BLaER1 (cell line): ENCODE measurements around the gene GPR39.

Source experiments
- H3K27ac ChIP-seq: shearing (Covaris generic); formaldehyde crosslinking; 2 replicates; pipeline ENCODE4 v1.8.1; 2022
- H3K27me3 ChIP-seq: shearing (Covaris generic); formaldehyde crosslinking; 2 replicates; pipeline ENCODE4 v1.8.1; 2022
- H3K36me3 ChIP-seq: shearing (Covaris generic); formaldehyde crosslinking; 2 replicates; pipeline ENCODE4 v1.8.1; 2022
- H3K4me1 ChIP-seq: shearing (Covaris generic); formaldehyde crosslinking; 2 replicates; pipeline ENCODE4 v1.8.1; 2022
- H3K4me2 ChIP-seq: shearing (Covaris generic); formaldehyde crosslinking; 2 replicates; pipeline ENCODE4 v1.8.1; 2022
- H3K4me3 ChIP-seq: shearing (Covaris generic); formaldehyde crosslinking; 2 replicates; pipeline ENCODE4 v1.8.1; 2022
- H3K9ac ChIP-seq: shearing (Covaris generic); formaldehyde crosslinking; 2 replicates; pipeline ENCODE4 v1.8.1; 2022
- H3K9me3 ChIP-seq: shearing (Covaris generic); formaldehyde crosslinking; 2 replicates; pipeline ENCODE4 v1.8.1; 2022
- H4K20me1 ChIP-seq: shearing (Covaris generic); formaldehyde crosslinking; 2 replicates; pipeline ENCODE4 v1.8.1; 2022
- Cebpa-rat ChIP-seq: shearing (Covaris generic); IDR thresholded peaks from 2 replicates; pipeline ENCODE4 v1.8.1; 2022

GPR39 gene

DNA sequence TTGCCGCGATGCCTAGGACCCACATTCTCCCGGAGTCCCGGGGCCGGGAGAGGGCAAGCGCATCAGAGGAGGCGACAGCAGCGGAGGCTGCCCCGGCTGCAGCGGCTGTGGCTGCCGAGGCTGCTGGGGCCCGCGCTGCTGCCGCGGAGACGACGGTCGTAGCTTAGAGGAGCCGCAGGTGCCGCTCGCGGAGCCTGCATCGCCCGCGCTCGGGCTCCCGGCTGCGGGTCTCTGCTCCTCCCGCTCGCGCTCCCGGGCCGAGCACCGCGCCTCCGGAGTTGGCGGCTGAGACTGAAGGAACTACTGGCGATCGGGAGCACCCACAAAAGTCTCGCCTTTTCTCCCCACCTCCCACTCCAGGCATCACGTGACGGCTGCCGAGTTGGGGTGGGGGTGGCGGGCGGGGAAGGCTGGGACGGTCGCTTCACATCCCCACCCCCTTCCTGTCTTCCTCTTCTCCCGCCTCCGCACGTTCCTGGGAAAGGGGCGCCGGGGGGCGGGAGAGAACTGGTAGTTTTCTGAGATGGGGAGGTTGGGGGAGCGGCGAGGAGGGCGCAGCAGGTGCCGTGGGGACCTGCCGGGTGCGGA, 253.4 kb downstream of the GPR39 start, which contains the start of gene LYPD1:
Gene LYPD1 (minus strand): TSS at position 298 of the 588 bp plus-strand sequence. CDS start 273 bp downstream, at position 25.
- H3K9ac ChIP-seq, result no peak within 1 kb of the TSS
- H3K9me3 ChIP-seq, result peaks cover 11% of the 10 kb centered on the region; the same call in 1 of the 2 replicates
- H3K4me2 ChIP-seq, result peak within 1 kb of the TSS; percentile 97
- no peak within 1 kb of the TSS for H3K27ac ChIP-seq
- no peaks in the 10 kb centered on the region for H3K36me3 ChIP-seq
- peak within 1 kb of the TSS; percentile 68 for H3K4me3 ChIP-seq
- peaks cover 22% of the 10 kb centered on the region for H3K4me1 ChIP-seq
- H4K20me1 ChIP-seq, result peaks cover 31% of the 10 kb centered on the region
- TF ChIP-seq Cebpa-rat, result no peak
- H3K27me3 ChIP-seq, result peaks cover 54% of the 10 kb centered on the region

DNA sequence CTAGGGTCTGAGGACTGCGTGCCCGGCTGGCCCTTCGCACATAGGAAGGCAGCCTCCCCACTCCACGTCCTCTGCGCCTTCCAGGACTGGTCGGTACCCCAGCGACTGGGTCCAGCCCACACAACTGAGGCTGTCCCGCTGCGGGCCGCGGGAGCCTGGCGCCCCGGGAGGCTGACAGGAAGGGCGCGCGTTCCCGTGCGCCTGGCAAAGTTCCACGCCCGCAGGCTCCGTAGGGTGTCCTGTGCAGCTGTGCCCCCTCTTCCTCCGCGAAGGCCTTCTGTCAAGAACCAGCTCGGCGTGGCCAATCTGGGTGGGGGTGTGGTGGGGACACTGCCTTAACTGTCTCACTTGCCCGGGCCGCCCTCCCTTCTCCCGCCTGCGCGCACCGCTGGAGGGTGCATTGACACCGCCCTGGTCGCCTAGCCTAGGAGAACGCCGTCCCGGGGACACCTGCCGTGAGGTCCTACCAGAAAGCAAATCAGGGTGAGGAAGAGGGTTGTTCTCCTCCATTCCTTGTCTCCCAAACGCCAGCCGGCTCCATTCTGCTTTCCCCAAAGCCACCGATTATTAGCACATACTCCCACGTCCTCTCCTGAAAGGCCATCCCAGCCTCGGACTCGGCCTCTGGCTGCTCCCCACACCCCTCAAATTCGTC, 254.0 kb downstream of the GPR39 start:
- Histone ChIP-seq H3K4me2 (peak overlapping the region; percentile 97), H3K9ac (no peak overlapping the region), H3K4me3 (peak overlapping the region; percentile 68), H4K20me1 (peaks cover 31% of the 10 kb centered on the region), H3K36me3 (no peaks in the 10 kb centered on the region), H3K4me1 (peaks cover 22% of the 10 kb centered on the region), H3K9me3 (peaks cover 11% of the 10 kb centered on the region; the same call in 1 of the 2 replicates), H3K27me3 (peaks cover 54% of the 10 kb centered on the region), H3K27ac (no peak overlapping the region)
- TF ChIP-seq Cebpa-rat, result no peak

DNA sequence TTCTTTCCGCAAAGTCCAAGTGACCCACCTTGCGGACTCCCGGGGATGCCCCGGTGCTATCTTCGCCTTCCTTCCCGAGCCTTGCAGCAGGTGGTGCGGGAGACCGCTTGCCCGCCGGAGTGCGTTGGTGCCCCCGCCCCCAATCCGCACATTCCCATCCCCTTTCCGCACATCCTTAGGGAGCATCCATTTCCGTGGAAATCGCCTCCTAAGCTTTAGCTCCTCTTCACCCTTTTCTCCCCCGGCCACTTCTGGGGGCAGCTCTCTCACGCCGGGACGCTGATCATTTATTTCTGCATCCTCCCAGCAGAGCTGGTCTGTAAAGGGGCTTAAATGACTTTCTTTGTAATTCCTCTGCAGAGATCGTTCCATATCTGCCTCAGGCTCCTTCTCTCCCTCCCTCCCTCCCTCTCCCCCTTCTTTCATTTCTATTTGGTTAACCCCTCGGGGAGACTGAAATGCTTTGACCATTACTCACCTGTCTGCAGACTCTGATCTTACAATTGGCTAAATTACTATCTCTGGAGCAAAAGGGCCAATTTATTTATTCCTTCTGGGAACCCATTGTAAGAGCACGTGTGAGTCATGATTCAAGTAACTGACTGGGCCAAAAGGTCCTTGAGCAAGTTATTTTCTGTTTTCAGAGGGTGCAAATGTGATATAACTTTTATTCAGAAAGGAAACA, 254.7 kb downstream of the GPR39 start:
- no peak for TF ChIP-seq Cebpa-rat
- peaks cover 54% of the 10 kb centered on the region for H3K27me3 ChIP-seq
- H4K20me1 ChIP-seq, result peaks cover 31% of the 10 kb centered on the region
- H3K4me3 ChIP-seq, result no peak overlapping the region; the same call in 1 of the 2 replicates
- peaks cover 11% of the 10 kb centered on the region; the same call in 1 of the 2 replicates for H3K9me3 ChIP-seq
- H3K4me1 ChIP-seq, result peaks cover 22% of the 10 kb centered on the region
- peak overlapping the region; percentile 97 for H3K4me2 ChIP-seq
- H3K9ac ChIP-seq, result no peak overlapping the region
- no peak overlapping the region for H3K27ac ChIP-seq
- no peaks in the 10 kb centered on the region for H3K36me3 ChIP-seq

- Histone ChIP-seq H3K27me3 (peaks cover 4% of the 10 kb centered on the region; the same call in 1 of the 2 replicates), H3K9ac (no peak overlapping the region), H3K4me3 (no peak overlapping the region), H3K27ac (no peak overlapping the region), H3K9me3 (no peaks in the 10 kb centered on the region), H3K4me2 (no peak overlapping the region), H3K4me1 (no peaks in the 10 kb centered on the region), H3K36me3 (no peaks in the 10 kb centered on the region), H4K20me1 (no peaks in the 10 kb centered on the region)
- no peak for TF ChIP-seq Cebpa-rat
These were observed 260.4 kb downstream of the GPR39 start for GRCh38 chr2:132676999-132677398.

DNA sequence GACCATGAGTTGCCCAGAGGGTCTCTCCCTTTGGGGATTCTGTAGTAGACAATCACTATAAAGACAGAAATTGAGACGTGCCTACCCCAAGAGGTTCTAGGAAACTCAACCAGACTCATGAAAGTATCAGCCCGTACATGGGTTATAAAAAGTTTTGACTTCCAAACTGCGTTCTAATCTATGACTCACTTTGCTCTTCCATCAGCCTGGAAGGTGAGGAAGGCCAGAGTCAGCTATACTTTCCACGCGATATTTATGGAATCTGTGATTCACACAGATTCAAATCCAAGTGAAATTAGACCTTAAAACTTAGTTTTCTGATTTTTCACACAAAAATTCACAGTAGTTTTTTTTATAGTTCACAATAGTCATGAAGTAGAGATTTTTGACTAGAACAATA, 261.1 kb downstream of the GPR39 start:
- Histone ChIP-seq H3K9me3 (no peaks in the 10 kb centered on the region), H3K36me3 (no peaks in the 10 kb centered on the region), H3K4me1 (no peaks in the 10 kb centered on the region), H4K20me1 (no peaks in the 10 kb centered on the region), H3K27ac (no peak overlapping the region), H3K27me3 (no peaks in the 10 kb centered on the region), H3K4me3 (no peak overlapping the region), H3K4me2 (no peak overlapping the region), H3K9ac (no peak overlapping the region)
- no peak for TF ChIP-seq Cebpa-rat

DNA sequence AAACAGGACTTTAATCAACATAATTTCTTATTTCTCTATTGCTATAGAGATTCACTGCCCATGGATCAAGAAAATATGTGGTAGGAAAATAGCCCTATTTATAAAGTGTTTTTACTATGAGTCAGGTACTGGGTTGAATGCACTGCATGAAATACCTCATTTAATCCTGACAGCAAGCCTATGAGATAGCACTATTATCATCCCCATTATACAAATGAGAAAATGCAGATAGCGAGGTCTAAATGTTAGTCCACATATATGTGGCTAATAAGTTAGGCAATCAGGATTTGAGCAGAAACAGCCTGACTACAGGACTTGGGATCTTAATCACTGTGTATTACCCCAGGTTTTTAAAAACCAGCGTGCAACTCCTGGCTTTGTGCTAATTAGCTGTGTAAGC, 261.9 kb downstream of the GPR39 start:
- H3K4me3 ChIP-seq, result no peak overlapping the region
- H3K4me1 ChIP-seq, result no peaks in the 10 kb centered on the region
- H3K9ac ChIP-seq, result no peak overlapping the region
- no peaks in the 10 kb centered on the region for H3K36me3 ChIP-seq
- H3K4me2 ChIP-seq, result no peak overlapping the region
- no peak for TF ChIP-seq Cebpa-rat
- no peaks in the 10 kb centered on the region for H3K27me3 ChIP-seq
- no peak overlapping the region for H3K27ac ChIP-seq
- H4K20me1 ChIP-seq, result no peaks in the 10 kb centered on the region
- no peaks in the 10 kb centered on the region for H3K9me3 ChIP-seq

- no peaks in the 10 kb centered on the region for H3K27me3 ChIP-seq
- H3K9ac ChIP-seq, result no peak overlapping the region
- H3K27ac ChIP-seq, result no peak overlapping the region
- no peaks in the 10 kb centered on the region for H3K36me3 ChIP-seq
- no peak overlapping the region for H3K4me3 ChIP-seq
- H3K4me2 ChIP-seq, result no peak overlapping the region
- no peaks in the 10 kb centered on the region for H3K9me3 ChIP-seq
- no peaks in the 10 kb centered on the region for H4K20me1 ChIP-seq
- no peak for TF ChIP-seq Cebpa-rat
- no peaks in the 10 kb centered on the region for H3K4me1 ChIP-seq
These were observed 263.9 kb downstream of the GPR39 start for GRCh38 chr2:132680544-132680943.

DNA sequence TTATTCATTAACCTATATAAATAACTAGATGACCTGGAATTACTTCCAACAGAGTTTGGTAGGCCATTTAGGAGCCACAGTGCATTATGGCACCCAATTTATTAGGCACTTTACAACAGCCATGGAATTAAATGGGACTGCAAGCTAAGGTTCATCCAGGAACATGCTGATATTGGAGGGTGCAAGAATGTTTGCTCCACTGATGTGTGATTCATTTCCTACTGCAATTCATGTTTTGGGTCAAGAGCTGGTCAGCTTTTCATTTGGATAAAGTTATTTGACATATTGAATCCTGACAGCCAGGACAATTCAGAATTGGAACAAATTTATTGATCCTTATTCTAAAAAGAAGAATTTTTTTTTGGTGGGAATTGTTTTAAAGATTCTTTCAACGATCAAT, 265.2 kb downstream of the GPR39 start:
- no peak overlapping the region for H3K9ac ChIP-seq
- H3K36me3 ChIP-seq, result no peaks in the 10 kb centered on the region
- H3K4me2 ChIP-seq, result no peak overlapping the region
- no peaks in the 10 kb centered on the region for H3K27me3 ChIP-seq
- H3K9me3 ChIP-seq, result no peaks in the 10 kb centered on the region
- H3K4me3 ChIP-seq, result no peak overlapping the region
- no peak for TF ChIP-seq Cebpa-rat
- H3K4me1 ChIP-seq, result no peaks in the 10 kb centered on the region
- no peak overlapping the region for H3K27ac ChIP-seq
- no peaks in the 10 kb centered on the region for H4K20me1 ChIP-seq

GRCh38 chr2:132690664-132691303, 274.2 kb downstream of the GPR39 start:
- Histone ChIP-seq H3K4me2 (no peak overlapping the region), H3K27me3 (no peaks in the 10 kb centered on the region), H3K9me3 (no peaks in the 10 kb centered on the region), H3K4me1 (peaks cover 5% of the 10 kb centered on the region; the same call in 1 of the 2 replicates), H3K4me3 (no peak overlapping the region), H4K20me1 (no peaks in the 10 kb centered on the region), H3K9ac (no peak overlapping the region), H3K36me3 (no peaks in the 10 kb centered on the region), H3K27ac (no peak overlapping the region)
- no peak for TF ChIP-seq Cebpa-rat
